GM21423 (cell line): ENCODE measurements around the gene PAPLN.

Experiments
- ATAC-seq: cut with Tn5 transposase; IDR thresholded peaks from one replicate; pipeline ENCODE4 v1.9.1; 2021; ENCODE audit warnings: mild to moderate bottlenecking, moderate library complexity; ENCODE audit not compliant: unreplicated experiment

PAPLN gene

DNA sequence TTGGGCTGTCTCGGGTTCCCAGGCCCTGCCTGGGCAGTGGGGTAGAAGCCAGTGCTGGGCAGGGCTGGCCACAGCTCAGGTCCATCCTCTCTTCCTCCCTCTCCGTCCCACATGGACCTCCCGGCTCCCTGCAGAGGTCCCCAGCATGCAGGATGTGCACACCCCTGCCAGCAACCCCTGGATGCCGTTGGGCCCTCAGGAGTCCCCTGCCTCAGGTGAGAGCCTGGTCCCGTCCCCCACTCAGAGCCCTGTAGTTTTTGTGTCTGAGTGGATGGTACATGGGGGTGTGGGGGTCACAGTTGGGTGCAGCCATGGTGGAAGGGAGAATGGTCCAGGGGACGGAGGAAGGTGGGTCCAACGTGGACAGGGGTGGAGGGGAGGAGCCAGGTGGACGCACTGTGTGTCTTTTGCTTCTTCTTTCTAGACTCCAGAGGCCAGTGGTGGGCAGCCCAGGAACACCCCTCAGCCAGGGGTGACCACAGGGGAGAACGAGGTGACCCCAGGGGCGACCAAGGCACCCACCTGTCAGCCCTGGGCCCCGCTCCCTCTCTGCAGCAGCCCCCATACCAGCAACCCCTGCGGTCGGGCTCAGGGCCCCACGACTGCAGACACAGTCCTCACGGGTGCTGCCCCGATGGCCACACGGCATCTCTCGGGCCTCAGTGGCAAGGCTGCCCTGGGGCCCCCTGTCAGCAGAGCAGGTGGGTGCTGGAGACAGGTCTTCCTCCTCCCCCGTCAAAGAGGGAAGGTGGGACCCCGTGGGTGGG is 21.7 kb downstream of the PAPLN start:
- no peak for ATAC-seq

GRCh38 chr14:73259837-73260236 is 22.5 kb downstream of the PAPLN start:
- no peak for ATAC-seq

- ATAC-seq: no peak
These were observed 23.3 kb downstream of the PAPLN start for GRCh38 chr14:73260574-73260973.

DNA sequence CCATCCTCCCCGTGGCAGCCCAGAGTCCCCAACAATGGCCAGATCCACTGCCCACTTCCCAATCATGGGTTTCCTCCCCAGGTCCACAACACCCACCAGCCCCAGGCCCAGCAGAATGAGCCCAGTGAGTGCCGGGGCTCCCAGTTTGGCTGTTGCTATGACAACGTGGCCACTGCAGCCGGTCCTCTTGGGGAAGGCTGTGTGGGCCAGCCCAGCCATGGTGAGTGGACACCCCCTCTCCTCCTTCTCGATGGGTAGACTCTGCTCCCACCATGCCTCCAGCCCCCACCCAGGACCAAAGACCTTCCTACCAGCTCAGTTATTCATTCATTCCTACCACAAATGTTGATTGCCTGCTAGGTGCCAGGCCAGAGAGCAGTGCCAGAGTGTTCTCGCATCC is 23.8 kb downstream of the PAPLN start:
- no peak for ATAC-seq

GRCh38 chr14:73261520-73262426 is 24.5 kb downstream of the PAPLN start:
- no peak for ATAC-seq

DNA sequence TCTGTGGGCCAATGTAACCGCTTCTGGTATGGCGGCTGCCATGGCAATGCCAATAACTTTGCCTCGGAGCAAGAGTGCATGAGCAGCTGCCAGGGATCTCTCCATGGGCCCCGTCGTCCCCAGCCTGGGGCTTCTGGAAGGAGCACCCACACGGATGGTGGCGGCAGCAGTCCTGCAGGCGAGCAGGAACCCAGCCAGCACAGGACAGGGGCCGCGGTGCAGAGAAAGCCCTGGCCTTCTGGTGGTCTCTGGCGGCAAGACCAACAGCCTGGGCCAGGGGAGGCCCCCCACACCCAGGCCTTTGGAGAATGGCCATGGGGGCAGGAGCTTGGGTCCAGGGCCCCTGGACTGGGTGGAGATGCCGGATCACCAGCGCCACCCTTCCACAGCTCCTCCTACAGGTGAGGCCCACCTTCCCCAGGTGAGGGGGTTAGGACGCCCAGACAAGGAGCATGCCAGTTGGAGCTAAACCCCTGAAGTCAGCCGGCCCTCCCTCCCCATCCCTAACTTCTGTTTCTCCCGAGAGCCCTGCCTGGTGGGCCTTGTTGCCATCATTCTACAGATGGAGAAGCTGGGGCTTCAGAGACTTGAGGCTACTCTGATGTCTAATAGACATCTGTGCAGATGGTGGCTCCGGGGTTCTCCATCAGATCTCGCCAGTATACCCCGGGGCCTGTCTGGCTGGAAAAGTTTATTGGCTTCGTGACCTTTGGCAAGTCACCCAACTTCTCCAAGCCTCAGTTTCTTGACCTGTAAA is 25.3 kb downstream of the PAPLN start:
- ATAC-seq: no peak

DNA sequence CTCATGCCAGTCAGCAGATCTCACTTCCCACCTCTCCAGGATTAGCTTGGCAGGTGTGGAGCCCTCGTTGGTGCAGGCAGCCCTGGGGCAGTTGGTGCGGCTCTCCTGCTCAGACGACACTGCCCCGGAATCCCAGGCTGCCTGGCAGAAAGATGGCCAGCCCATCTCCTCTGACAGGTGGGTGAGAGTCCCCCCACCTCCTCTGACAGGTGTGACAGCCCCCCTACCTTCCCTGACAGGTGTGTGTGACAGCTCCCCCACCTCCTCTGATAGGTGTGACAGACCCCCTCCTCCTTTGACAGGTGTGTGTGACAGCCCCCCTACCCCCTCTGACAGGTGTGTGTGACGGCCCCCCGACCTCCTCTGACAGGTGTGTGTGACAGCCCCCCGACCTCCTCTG is 26.3 kb downstream of the PAPLN start:
- ATAC-seq: no peak

DNA sequence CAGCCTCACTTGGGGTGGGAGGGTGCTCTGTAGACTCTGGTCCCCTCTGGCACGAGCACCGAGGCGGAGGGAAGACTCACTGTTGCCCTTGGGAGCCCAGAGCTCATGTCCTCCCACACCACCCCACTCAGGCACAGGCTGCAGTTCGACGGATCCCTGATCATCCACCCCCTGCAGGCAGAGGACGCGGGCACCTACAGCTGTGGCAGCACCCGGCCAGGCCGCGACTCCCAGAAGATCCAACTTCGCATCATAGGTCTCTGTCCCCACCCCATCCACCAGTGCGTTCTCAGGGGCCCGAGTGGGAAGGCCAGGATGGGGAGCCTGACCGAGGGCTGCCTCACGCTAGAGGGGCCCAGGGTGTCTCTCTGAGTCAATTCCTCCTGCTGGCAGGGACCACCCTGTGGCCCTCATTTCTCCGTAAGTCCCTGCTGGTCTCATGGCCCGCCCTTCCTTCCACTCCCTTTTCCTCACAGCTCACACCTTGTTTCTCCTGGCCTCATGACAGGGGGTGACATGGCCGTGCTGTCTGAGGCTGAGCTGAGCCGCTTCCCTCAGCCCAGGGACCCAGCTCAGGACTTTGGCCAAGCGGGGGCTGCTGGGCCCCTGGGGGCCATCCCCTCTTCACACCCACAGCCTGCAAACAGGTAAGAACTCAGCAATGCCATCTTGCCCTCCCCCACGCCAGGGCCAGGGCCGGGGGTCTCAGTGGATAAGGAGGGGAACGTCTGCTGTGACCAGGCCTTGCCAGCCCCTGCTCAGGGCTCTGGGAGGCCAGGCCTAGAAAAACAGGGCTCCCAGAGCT is 27.0 kb downstream of the PAPLN start:
- no peak for ATAC-seq

DNA sequence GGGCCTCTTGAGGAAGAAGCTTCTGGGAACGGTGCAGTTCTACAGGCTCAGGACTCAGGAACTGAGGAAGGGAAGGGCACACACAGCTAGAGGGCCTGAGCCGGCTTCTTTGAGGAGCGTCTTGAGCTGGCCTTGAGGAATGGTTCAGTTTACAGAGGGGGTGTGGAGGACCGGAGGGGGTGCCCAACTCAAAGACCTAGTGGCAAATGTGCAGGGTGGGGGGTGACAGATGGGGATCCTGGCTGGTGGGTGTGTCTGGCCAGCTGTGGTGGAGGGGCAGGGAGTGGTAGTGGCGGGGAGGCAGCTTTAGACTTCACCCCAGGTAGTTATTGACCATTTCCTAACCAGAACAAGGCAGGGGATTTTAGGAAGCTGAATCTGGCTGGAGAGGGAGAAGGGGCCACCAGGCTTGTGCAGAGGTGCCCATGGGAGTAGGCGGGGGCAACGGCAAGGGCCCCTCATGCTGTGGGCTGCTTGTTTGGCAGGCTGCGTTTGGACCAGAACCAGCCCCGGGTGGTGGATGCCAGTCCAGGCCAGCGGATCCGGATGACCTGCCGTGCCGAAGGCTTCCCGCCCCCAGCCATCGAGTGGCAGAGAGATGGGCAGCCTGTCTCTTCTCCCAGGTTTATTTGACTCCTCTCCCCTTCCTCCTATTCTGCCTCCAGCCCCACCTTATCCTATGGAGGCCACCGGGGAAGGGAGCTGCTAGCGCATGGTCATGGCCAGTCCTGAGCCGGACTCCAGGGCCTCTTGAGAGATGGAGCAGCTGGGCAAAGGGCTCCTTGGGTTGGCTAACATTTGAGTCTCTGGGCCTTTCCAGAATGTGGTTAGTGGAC is 27.8 kb downstream of the PAPLN start:
- ATAC-seq: no peak

DNA sequence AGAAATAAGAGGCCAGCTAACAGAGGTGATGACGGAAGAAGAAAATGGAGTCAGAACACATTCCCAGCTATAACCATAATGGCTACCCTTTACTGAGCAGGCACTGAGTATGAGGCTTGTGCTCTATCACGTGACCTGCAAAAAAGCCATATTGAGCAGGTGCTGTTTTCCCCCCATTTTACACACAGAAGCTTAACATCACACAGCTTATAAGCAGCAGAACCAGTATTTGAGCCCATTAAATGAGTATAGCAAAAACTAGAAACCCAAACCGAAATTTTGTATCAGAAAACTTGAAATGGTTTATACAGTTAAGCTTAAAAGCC is 28.4 kb downstream of the PAPLN start:
- ATAC-seq: no peak

GRCh38 chr14:73266317-73266716 is 29.0 kb downstream of the PAPLN start:
- no peak for ATAC-seq

DNA sequence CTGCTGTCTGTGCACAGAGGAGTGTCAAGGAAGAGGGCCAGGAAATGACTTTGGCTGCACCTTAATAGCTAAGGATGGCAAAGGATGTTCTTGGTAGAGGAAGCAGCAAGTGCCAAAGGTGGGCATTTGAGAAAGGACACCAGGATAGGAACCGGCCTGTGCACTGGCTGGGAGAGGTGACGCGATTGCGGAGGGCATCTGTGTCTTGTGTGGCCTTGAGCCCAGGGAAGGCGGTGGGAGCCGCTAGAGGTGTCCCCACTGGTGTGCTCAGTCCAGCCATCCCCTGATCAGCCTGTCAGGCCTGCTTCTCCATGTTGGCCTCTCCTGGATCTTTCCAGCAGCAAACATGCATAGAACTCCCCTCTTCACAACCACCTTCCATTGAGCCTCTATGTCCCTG is 30.2 kb downstream of the PAPLN start:
- ATAC-seq: no peak

DNA sequence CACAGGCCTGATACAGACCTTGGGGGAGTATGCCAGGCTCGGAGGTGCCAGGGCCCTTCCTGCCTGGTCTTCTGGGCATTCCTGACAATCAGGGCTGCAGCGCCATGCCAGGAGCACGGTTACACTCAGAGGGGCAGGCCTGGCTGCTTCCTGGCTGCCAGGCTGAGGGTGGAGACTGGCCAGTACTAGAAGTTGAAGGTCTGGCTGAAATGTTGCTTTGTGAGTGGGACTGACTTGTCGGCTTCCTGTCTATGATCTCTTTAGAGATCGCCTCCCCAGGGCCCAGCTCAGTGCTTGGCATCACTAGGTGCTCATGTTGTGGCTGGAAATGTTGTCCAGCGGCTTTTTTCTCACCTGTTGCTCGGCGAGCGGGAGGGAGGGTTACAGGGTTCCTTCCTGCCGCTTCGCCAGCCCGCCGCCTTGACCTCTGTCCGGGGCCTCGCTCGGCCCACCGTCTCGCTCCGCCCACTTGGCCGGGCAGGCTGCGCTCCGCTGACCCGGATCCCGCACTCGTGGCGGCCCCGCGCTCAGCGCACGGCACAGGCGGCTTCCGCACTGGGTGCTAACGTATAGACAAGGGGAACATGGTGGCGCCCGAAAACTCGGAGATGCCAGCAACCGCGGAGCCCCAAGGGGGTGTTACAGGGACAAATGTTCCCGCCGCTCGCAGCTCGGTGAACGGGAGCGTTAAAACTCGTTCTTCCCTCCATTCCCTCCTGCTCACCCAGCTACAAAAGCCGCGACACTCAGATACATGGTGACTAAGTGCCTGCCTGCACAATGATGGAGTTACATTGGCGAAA is 32.6 kb downstream of the PAPLN start:
- peak; percentile 54 for ATAC-seq

- ATAC-seq: no peak
These were observed 35.1 kb downstream of the PAPLN start for GRCh38 chr14:73272393-73272792.

GRCh38 chr14:73273799-73274198 is 36.5 kb downstream of the PAPLN start:
- ATAC-seq: no peak

DNA sequence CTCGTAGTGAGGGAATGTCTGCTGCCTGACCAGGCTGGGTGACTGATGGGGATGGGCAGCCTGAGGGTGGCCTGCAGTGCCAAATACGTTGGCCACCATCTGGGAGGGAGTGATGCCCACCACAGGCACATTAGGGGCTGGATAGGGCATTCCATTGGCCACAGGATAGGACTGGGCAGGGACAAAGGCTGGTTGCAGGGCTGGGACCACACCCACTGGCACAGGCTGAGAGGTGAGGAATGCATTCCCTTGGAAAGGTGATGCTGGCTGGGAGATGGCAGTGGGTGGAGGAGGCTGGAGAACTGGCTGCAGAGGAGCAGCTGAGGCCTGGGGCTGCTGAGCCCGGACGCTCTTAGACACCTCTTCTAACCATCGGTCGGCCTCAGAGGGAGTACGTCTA is 39.5 kb downstream of the PAPLN start:
- ATAC-seq: no peak

- ATAC-seq: no peak
These were observed 40.1 kb downstream of the PAPLN start for GRCh38 chr14:73277376-73277775.

GRCh38 chr14:73280903-73281302 is 43.6 kb downstream of the PAPLN start:
- no peak for ATAC-seq
